AG04450 (cell line): ENCODE measurements around the gene SUPT20HL2. TPM values are rescaled to one million over a fixed set of nuclear protein-coding genes. Genes with fewer than 3 reads are reported as not detected.

Source experiments
- CTCF ChIA-PET: fragments of 300-600, 350-600 bp; formaldehyde crosslinking; extraction: SDS; loops from one replicate; lab custom pipeline; 2022; ENCODE audit warnings: antibody characterized with exemption, inconsistent platforms; lab: Charles Lee
- POLR2A ChIA-PET: fragments of 350-600 bp; formaldehyde crosslinking; extraction: SDS; loops from one replicate; lab custom pipeline; 2021; ENCODE audit warnings: antibody characterized with exemption, inconsistent platforms; lab: Yijun Ruan, JAX
- DNase-seq: peaks from one replicate; pipeline ENCODE4 v3.0.0-alpha.2; 2011; ENCODE audit warnings: low read depth, low spot score
- H3K27ac ChIP-seq: one replicate; pipeline ENCODE4 v1.5.1; 2012; ENCODE audit warnings: low read depth, low read length, control low read depth
- H3K27me3 ChIP-seq: one replicate; pipeline ENCODE4 v1.6.0; 2012; ENCODE audit warnings: low read length; ENCODE audit not compliant: control insufficient read depth, insufficient read depth
- H3K4me3 ChIP-seq: 2 replicates; pipeline ENCODE4 v1.5.1; 2011; ENCODE audit warnings: mild to moderate bottlenecking, low read depth, low read length, control low read depth
- H3K9me3 ChIP-seq: 2 replicates; pipeline ENCODE4 v1.5.1; 2012; ENCODE audit warnings: low read length; ENCODE audit not compliant: control insufficient read depth, insufficient read depth
- CTCF ChIP-seq: IDR thresholded peaks from 2 replicates; pipeline ENCODE4 v1.5.1; 2011; ENCODE audit warnings: low read depth, low read length, control low read depth, inconsistent platforms
- polyA plus RNA-seq: library from polyadenylated mRNA; depleted of rRNA; stranded (reverse); fragments of >200 nt; gene quantifications from 2 replicates; pipeline ENCODE4 v1.2.3, GENCODE V29; 2011

SUPT20HL2 gene
- polyA plus RNA-seq, 1 experiment = not detected

GRCh38 chrX:24283127-24283794, 30.6 kb downstream of the SUPT20HL2 start:
- Histone ChIP-seq H3K27ac (no peak overlapping the region), H3K27me3 (no peaks in the 10 kb centered on the region), H3K9me3 (no peaks in the 10 kb centered on the region), H3K4me3 (no peak overlapping the region)
- ChIA-PET POLR2A (no interaction called here), CTCF (interaction anchor here (1.2 kb wide), 1 partner anchor 24 kb away, joined by 6 read pairs; no protein-coding TSS in a partner anchor)
- DNase-seq = no peak
- no peak for TF ChIP-seq CTCF

GRCh38 chrX:24282381-24283126, 31.3 kb downstream of the SUPT20HL2 start:
- Histone ChIP-seq H3K9me3 (no peaks in the 10 kb centered on the region), H3K27ac (peak overlapping the region; percentile 31), H3K27me3 (no peaks in the 10 kb centered on the region), H3K4me3 (no peak overlapping the region)
- no peak for DNase-seq
- POLR2A ChIA-PET = no interaction called here
- TF ChIP-seq CTCF = no peak
- CTCF ChIA-PET = interaction anchor here (1.2 kb wide), 1 partner anchor 23 kb away, joined by 6 read pairs; no protein-coding TSS in a partner anchor

- ChIA-PET CTCF (interaction anchor here (0.5 kb wide), 1 partner anchor 223 kb away, joined by 3 read pairs; no protein-coding TSS in a partner anchor), POLR2A (no interaction called here)
- Histone ChIP-seq H3K27ac (no peak overlapping the region), H3K27me3 (no peaks in the 10 kb centered on the region), H3K9me3 (no peaks in the 10 kb centered on the region), H3K4me3 (no peak overlapping the region)
- no peak for DNase-seq
- no peak for TF ChIP-seq CTCF
These were observed 36.5 kb downstream of the SUPT20HL2 start for GRCh38 chrX:24277405-24277804.

- Histone ChIP-seq H3K27ac (no peak overlapping the region), H3K27me3 (no peaks in the 10 kb centered on the region), H3K9me3 (no peaks in the 10 kb centered on the region), H3K4me3 (no peak overlapping the region)
- ChIA-PET CTCF (no interaction called here), POLR2A (no interaction called here)
- no peak for DNase-seq
- TF ChIP-seq CTCF = no peak
These were observed 37.9 kb downstream of the SUPT20HL2 start for GRCh38 chrX:24276015-24276414.

GRCh38 chrX:24271262-24271661, 42.6 kb downstream of the SUPT20HL2 start:
- ChIA-PET CTCF (no interaction called here), POLR2A (no interaction called here)
- H3K9me3 ChIP-seq = no peaks in the 10 kb centered on the region
- H3K27ac ChIP-seq = no peak overlapping the region
- TF ChIP-seq CTCF = no peak
- no peak for DNase-seq
- no peaks in the 10 kb centered on the region for H3K27me3 ChIP-seq
- H3K4me3 ChIP-seq = no peak overlapping the region
